Natural killer cell (primary cell): ENCODE measurements around the gene RUVBL1. TPM values are rescaled to one million over a fixed set of nuclear protein-coding genes. Genes with fewer than 3 reads are reported as not detected.
A peak's percentile ranks its signal among the peaks of the same experiment; 100 is the strongest.

Experiments
- ATAC-seq, 3 donors: fragments of 150-1000 bp in 2 of 3; fragments of 200-7000 bp in 1 of 3; cut with Tn5 transposase; 1 replicate in 1 of 3; 2 replicates in 2 of 3; pipeline ENCODE4 v1.10.0; 2021; ENCODE audit warnings: mild to moderate bottlenecking in 2 of 3, moderate library complexity in 2 of 3
- DNase-seq, 2 donors: peaks; one replicate each; pipeline versions ENCODE4 v3.0.0 to v3.0.0-alpha.2; 2013 to 2021; ENCODE audit warnings: mixed read lengths in 1 of 2
- H3K27ac ChIP-seq: one replicate; pipeline ENCODE4 v1.5.1; 2013; ENCODE audit warnings: mild to moderate bottlenecking, low read length
- H3K27me3 ChIP-seq: one replicate; pipeline ENCODE4 v1.6.1; 2013; ENCODE audit warnings: low read length; ENCODE audit not compliant: control insufficient read depth, insufficient read depth
- H3K36me3 ChIP-seq: one replicate; pipeline ENCODE4 v1.6.1; 2013; ENCODE audit warnings: low read length; ENCODE audit not compliant: control insufficient read depth, insufficient read depth
- H3K4me1 ChIP-seq: one replicate; pipeline ENCODE4 v1.6.1; 2013; ENCODE audit warnings: low read length; ENCODE audit not compliant: control insufficient read depth, insufficient read depth
- H3K4me3 ChIP-seq: one replicate; pipeline ENCODE4 v1.5.1; 2013; ENCODE audit warnings: low read length
- H3K9me3 ChIP-seq: one replicate; pipeline ENCODE4 v1.6.1; 2013; ENCODE audit warnings: low read length; ENCODE audit not compliant: control insufficient read depth, insufficient read depth
- H3K27ac Mint-ChIP-seq, 2 donors: one replicate each; pipeline ENCODE4 v1.8.0; 2022; ENCODE audit warnings: mild to moderate bottlenecking in 2 of 2, mixed read lengths in 2 of 2, moderate library complexity in 1 of 2
- H3K27me3 Mint-ChIP-seq, 2 donors: one replicate each; pipeline ENCODE4 v1.8.0; 2022; ENCODE audit warnings: low read depth in 2 of 2, mixed read lengths in 2 of 2
- H3K36me3 Mint-ChIP-seq: one replicate; pipeline ENCODE4 v1.8.0; 2022; ENCODE audit warnings: mixed read lengths
- H3K4me1 Mint-ChIP-seq, 2 donors: one replicate each; pipeline ENCODE4 v1.8.0; 2022; ENCODE audit warnings: mixed read lengths in 2 of 2
- H3K4me3 Mint-ChIP-seq: one replicate; pipeline ENCODE4 v1.8.0; 2022; ENCODE audit warnings: mild to moderate bottlenecking, moderate library complexity, mixed read lengths
- H3K9me3 Mint-ChIP-seq, 2 donors: one replicate each; pipeline ENCODE4 v1.8.0; 2022; ENCODE audit warnings: mixed read lengths in 2 of 2
- CTCF ChIP-seq: fragments of 200-600 bp; IDR thresholded peaks from one replicate; pipeline ENCODE4 v1.8.0; 2022; ENCODE audit warnings: antibody characterized with exemption
- WGBS: methylation state at CpG from one replicate; pipeline ENCODE4 v1.1.7; 2013; ENCODE audit warnings: missing lambda C conversion rate; ENCODE audit not compliant: insufficient coverage; 5-methylcytosine and 5-hydroxymethylcytosine counted together
- intact Hi-C: fragments of 100-400 bp; cut with micrococcal nuclease; formaldehyde crosslinking; loops from one replicate; pipeline ENCODE4 v1.14.2; 2022
- total RNA-seq, 4 donors: library from RNA; stranded (reverse); fragments of 120-200 nt in 1 of 4; gene quantifications; one replicate each; pipeline versions ENCODE4 v1.2.3 to v1.2.4, GENCODE V29; 2013 to 2022

RUVBL1 gene
- total RNA-seq, 3 donors from 2014 or later (not counting 1 experiment from before 2014, with no cell fraction given), result 11.9 to 18.5 (median 14.1) TPM

- Mint-ChIP-seq H3K27ac (peak overlapping the region; percentile 93 to 96), H3K36me3 (no peaks in the 10 kb centered on the region), H3K27me3 (peaks cover 5 to 8% of the 10 kb centered on the region in 2 donors), H3K4me3 (peak overlapping the region; percentile 98), H3K9me3 (no peaks in the 10 kb centered on the region), H3K4me1 (peaks cover 45 to 48% of the 10 kb centered on the region in 2 donors)
- Histone ChIP-seq H3K4me1 (peaks cover 19% of the 10 kb centered on the region), H3K4me3 (peak overlapping the region; percentile 98), H3K27ac (peak overlapping the region; percentile 81), H3K36me3 (peaks cover 18% of the 10 kb centered on the region), H3K27me3 (no peaks in the 10 kb centered on the region), H3K9me3 (no peaks in the 10 kb centered on the region)
- ATAC-seq (no peak), DNase-seq (no peak)
- TF ChIP-seq CTCF, result no peak
- intact Hi-C loops, result loop anchor here (5.0 kb wide), 1 partner anchor 101 kb away; the partner anchor contains the start of gene EEFSEC
- 13% methylated on average over 10 of the region's 10 CpGs for WGBS
Measured at GRCh38 chr3:128051459-128051836, 72.2 kb downstream of the RUVBL1 start.

- intact Hi-C loops, result loop anchor here (5.0 kb wide), 1 partner anchor 102 kb away; the partner anchor contains the start of gene EEFSEC
- DNase-seq, result no peak
- ATAC-seq, result no peak
- H3K4me3 Mint-ChIP-seq, result peak overlapping the region; percentile 98
- 98% methylated on average over 2 of the region's 3 CpGs for WGBS
- Histone ChIP-seq H3K9me3 (no peaks in the 10 kb centered on the region), H3K4me3 (no peak overlapping the region), H3K27me3 (no peaks in the 10 kb centered on the region), H3K4me1 (peaks cover 19% of the 10 kb centered on the region), H3K27ac (no peak overlapping the region), H3K36me3 (peaks cover 12% of the 10 kb centered on the region)
- peaks cover 42% of the 10 kb centered on the region in 2 donors for H3K4me1 Mint-ChIP-seq
- no peaks in the 10 kb centered on the region for H3K36me3 Mint-ChIP-seq
- peaks cover 11 to 15% of the 10 kb centered on the region in 2 donors for H3K27me3 Mint-ChIP-seq
- no peaks in the 10 kb centered on the region for H3K9me3 Mint-ChIP-seq
- no peak overlapping the region for H3K27ac Mint-ChIP-seq
- TF ChIP-seq CTCF, result no peak
Measured at GRCh38 chr3:128050597-128050996, 73.0 kb downstream of the RUVBL1 start.

- Histone ChIP-seq H3K4me3 (no peak overlapping the region), H3K27ac (no peak overlapping the region), H3K36me3 (no peaks in the 10 kb centered on the region), H3K27me3 (peaks cover 3% of the 10 kb centered on the region), H3K4me1 (no peaks in the 10 kb centered on the region), H3K9me3 (no peaks in the 10 kb centered on the region)
- no peak overlapping the region for H3K4me3 Mint-ChIP-seq
- DNase-seq, result no peak
- no peaks in the 10 kb centered on the region for H3K36me3 Mint-ChIP-seq
- peaks cover 19% of the 10 kb centered on the region in 2 donors for H3K27me3 Mint-ChIP-seq
- 57% methylated on average over 1 of the region's 1 CpG for WGBS
- H3K9me3 Mint-ChIP-seq, result no peaks in the 10 kb centered on the region
- intact Hi-C loops, result no loop called here
- no peak for TF ChIP-seq CTCF
- ATAC-seq, result no peak
- H3K27ac Mint-ChIP-seq, result no peak overlapping the region
- H3K4me1 Mint-ChIP-seq, result no peaks in the 10 kb centered on the region
Measured at GRCh38 chr3:128041344-128041743, 82.3 kb downstream of the RUVBL1 start.

- WGBS, result 90% methylated on average over 1 of the region's 1 CpG
- intact Hi-C loops, result no loop called here
- H3K27ac ChIP-seq, result no peak overlapping the region
- no peaks in the 10 kb centered on the region for H3K4me1 Mint-ChIP-seq
- H3K36me3 Mint-ChIP-seq, result no peaks in the 10 kb centered on the region
- H3K36me3 ChIP-seq, result no peaks in the 10 kb centered on the region
- DNase-seq (no peak), ATAC-seq (no peak)
- H3K27me3 Mint-ChIP-seq, result peaks cover 13 to 14% of the 10 kb centered on the region in 2 donors
- H3K4me1 ChIP-seq, result no peaks in the 10 kb centered on the region
- H3K9me3 ChIP-seq, result no peaks in the 10 kb centered on the region
- H3K9me3 Mint-ChIP-seq, result no peaks in the 10 kb centered on the region
- no peak overlapping the region for H3K4me3 Mint-ChIP-seq
- H3K27me3 ChIP-seq, result peaks cover 5% of the 10 kb centered on the region
- TF ChIP-seq CTCF, result no peak
- no peak overlapping the region for H3K4me3 ChIP-seq
- H3K27ac Mint-ChIP-seq, result no peak overlapping the region
Measured at GRCh38 chr3:128040660-128041059, 83.0 kb downstream of the RUVBL1 start.
